ENCODE measurements around the gene TP63. TPM values are rescaled to one million over a fixed set of nuclear protein-coding genes. Genes with fewer than 3 reads are reported as not detected.

TP63 gene
- total RNA-seq, 1 donor, result 0.43 TPM

GRCh38 chr3:189632242-189632641 lies 1.1 kb downstream of the TP63 start:
- TF ChIP-seq, protein P1, sequence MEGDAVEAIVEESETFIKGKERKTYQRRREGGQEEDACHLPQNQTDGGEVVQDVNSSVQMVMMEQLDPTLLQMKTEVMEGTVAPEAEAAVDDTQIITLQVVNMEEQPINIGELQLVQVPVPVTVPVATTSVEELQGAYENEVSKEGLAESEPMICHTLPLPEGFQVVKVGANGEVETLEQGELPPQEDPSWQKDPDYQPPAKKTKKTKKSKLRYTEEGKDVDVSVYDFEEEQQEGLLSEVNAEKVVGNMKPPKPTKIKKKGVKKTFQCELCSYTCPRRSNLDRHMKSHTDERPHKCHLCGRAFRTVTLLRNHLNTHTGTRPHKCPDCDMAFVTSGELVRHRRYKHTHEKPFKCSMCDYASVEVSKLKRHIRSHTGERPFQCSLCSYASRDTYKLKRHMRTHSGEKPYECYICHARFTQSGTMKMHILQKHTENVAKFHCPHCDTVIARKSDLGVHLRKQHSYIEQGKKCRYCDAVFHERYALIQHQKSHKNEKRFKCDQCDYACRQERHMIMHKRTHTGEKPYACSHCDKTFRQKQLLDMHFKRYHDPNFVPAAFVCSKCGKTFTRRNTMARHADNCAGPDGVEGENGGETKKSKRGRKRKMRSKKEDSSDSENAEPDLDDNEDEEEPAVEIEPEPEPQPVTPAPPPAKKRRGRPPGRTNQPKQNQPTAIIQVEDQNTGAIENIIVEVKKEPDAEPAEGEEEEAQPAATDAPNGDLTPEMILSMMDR (IDR thresholded peaks at IDR 0.05; ENCODE audit: insufficient read depth, low read depth, low read length), result no peak
- no peak overlapping the region for H3K4me3 ChIP-seq (ENCODE audit: low read depth, low read length)
- no peak for DNase-seq (ENCODE audit: low read depth)

- TF ChIP-seq, protein P1 (IDR thresholded peaks at IDR 0.05; ENCODE audit: insufficient read depth, low read depth, low read length), result no peak
- DNase-seq (ENCODE audit: low read depth), result no peak
- H3K4me3 ChIP-seq (ENCODE audit: low read depth, low read length), result no peak overlapping the region
Measured at GRCh38 chr3:189635339-189635738, 4.2 kb downstream of the TP63 start.

GRCh38 chr3:189636048-189636447 lies 4.9 kb downstream of the TP63 start:
- no peak for DNase-seq (ENCODE audit: low read depth)
- no peak overlapping the region for H3K4me3 ChIP-seq (ENCODE audit: low read depth, low read length)
- TF ChIP-seq, protein P1 (IDR thresholded peaks at IDR 0.05; ENCODE audit: insufficient read depth, low read depth, low read length), result no peak

DNA sequence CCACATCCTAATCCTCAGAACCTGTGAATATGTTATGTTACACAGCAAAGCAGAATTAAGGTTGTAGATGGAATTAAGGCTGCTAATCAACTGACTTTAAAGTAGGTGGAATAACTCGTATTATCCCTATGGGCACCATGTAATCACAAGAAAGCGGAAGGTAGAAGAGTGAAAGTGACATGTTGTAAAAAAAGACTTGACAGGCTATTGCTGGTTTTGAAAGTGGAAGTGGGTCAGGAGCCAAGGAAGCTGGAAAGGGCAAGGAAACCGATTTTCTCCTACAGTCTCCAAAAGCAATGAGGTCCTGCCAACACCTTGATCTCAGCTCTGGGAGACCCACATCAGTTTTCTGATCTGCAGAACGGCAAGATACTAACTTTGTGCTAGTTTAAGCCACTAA lies 6.6 kb downstream of the TP63 start:
- H3K4me3 ChIP-seq (ENCODE audit: low read depth, low read length), result no peak overlapping the region
- no peak for DNase-seq (ENCODE audit: low read depth)
- TF ChIP-seq, protein P1 (IDR thresholded peaks at IDR 0.05; ENCODE audit: insufficient read depth, low read depth, low read length), result no peak

DNA sequence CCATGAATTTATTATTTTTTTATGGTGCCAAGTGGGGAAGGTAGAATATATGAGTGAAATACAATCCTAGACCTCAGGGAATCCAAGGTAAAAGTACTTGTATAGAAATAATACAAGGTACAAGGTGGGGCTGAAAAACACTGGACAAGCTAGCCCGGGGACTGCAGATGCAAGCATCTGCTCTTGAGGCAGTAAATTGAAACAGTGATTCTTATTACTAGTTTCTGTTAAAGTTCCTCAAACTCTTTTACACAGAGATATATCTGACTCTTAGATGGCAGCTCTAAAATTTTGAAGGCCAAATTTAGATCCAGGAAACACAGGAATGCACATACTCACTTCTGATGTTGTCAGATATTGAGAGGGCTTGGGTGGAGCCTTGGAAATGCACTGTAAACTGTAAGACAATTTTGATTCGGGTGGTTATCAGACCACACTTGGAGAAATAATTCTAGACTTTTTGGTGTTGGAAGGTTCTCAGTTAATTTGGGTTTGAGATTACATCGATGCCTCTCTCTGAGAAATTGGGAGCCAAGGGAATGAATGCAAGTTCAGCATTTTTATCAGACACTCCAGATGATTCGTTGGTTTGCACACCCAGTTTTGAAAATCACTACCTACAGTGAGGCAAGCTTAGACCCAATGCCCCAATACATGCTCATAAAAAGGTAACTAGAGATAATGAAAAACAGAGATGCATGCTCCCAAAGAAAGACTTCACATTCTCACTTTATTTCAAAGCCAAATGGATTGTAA lies 7.3 kb downstream of the TP63 start:
- TF ChIP-seq, protein P1 (IDR thresholded peaks at IDR 0.05; ENCODE audit: insufficient read depth, low read depth, low read length), result no peak
- no peak for DNase-seq (ENCODE audit: low read depth)
- H3K4me3 ChIP-seq (ENCODE audit: low read depth, low read length), result no peak overlapping the region

- no peak overlapping the region for H3K4me3 ChIP-seq (ENCODE audit: low read depth, low read length)
- TF ChIP-seq, protein P1 (IDR thresholded peaks at IDR 0.05; ENCODE audit: insufficient read depth, low read depth, low read length), result no peak
- DNase-seq (ENCODE audit: low read depth), result no peak
Measured at GRCh38 chr3:189641776-189642175, 10.6 kb downstream of the TP63 start.

All from fibroblast of villous mesenchyme (primary cell).